HFFc6 (cell line): ENCODE data around the gene SFN. TPM values are rescaled to one million over a fixed set of nuclear protein-coding genes. Genes with fewer than 3 reads are reported as not detected.
A peak's percentile ranks its signal among the peaks of the same experiment; 100 is the strongest.

Experiments used
- DNase-seq: peaks from one replicate; pipeline ENCODE4 v3.0.0-alpha.2; 2018
- H3K27ac Mint-ChIP-seq: 2 replicates; pipeline ENCODE4 v1.8.0; 2020; ENCODE audit warnings: mild to moderate bottlenecking, mixed read lengths
- H3K27me3 Mint-ChIP-seq: 2 replicates; pipeline ENCODE4 v1.8.0; 2021; ENCODE audit warnings: mild to moderate bottlenecking, moderate library complexity, mixed read lengths; ENCODE audit not compliant: insufficient read depth
- H3K36me3 Mint-ChIP-seq: 2 replicates; pipeline ENCODE4 v1.8.0; 2021; ENCODE audit warnings: low read depth, mixed read lengths
- H3K4me1 Mint-ChIP-seq: 2 replicates; pipeline ENCODE4 v1.8.0; 2020; ENCODE audit warnings: low read depth, mixed read lengths
- H3K4me3 Mint-ChIP-seq: 2 replicates; pipeline ENCODE4 v1.8.0; 2020; ENCODE audit warnings: mild to moderate bottlenecking, moderate library complexity, mixed read lengths
- H3K9me3 Mint-ChIP-seq: 2 replicates; pipeline ENCODE4 v1.8.0; 2020; ENCODE audit warnings: mild to moderate bottlenecking, mixed read lengths
- CTCF ChIP-seq: fragments of 200-600 bp; sonication (generic); IDR thresholded peaks from 2 replicates; pipeline ENCODE4 v1.5.0; 2021; ENCODE audit warnings: antibody characterized with exemption, mild to moderate bottlenecking
- total RNA-seq, 6 experiments: library from RNA; stranded (reverse); fragmentation: NEBNext Ultra II Directional; extraction: Animal tissue kit (Norgen Biotek cat#: 25700); gene quantifications; 2 replicates in 1 of 6; 3 replicates in 5 of 6; pipeline ENCODE4 v1.2.3, GENCODE V29; 2021

The SFN gene
- total RNA-seq, 6 experiments from 2014 or later, result 0.11 to 0.28 (median 0.20) TPM; not detected in 2

GRCh38 chr1:26894263-26894662, 31.3 kb downstream of the SFN start:
- no peak for TF ChIP-seq CTCF
- Mint-ChIP-seq H3K4me3 (no peak overlapping the region), H3K27ac (no peak overlapping the region), H3K36me3 (peaks cover 35% of the 10 kb centered on the region), H3K4me1 (peaks cover 18% of the 10 kb centered on the region), H3K9me3 (no peaks in the 10 kb centered on the region), H3K27me3 (no peaks in the 10 kb centered on the region; the same call in 1 of the 2 replicates)
- no peak for DNase-seq

GRCh38 chr1:26897351-26897750, 34.4 kb downstream of the SFN start:
- H3K27ac Mint-ChIP-seq, result no peak overlapping the region
- TF ChIP-seq CTCF, result no peak
- no peaks in the 10 kb centered on the region for H3K9me3 Mint-ChIP-seq
- H3K4me3 Mint-ChIP-seq, result no peak overlapping the region
- H3K4me1 Mint-ChIP-seq, result peaks cover 26% of the 10 kb centered on the region
- H3K36me3 Mint-ChIP-seq, result peaks cover 37% of the 10 kb centered on the region
- DNase-seq, result no peak
- H3K27me3 Mint-ChIP-seq, result no peaks in the 10 kb centered on the region; the same call in 1 of the 2 replicates

- Mint-ChIP-seq H3K27ac (peak within 1 kb of the TSS; percentile 97), H3K4me1 (peaks cover 26% of the 10 kb centered on the region), H3K4me3 (peak within 1 kb of the TSS; percentile 95), H3K9me3 (no peaks in the 10 kb centered on the region), H3K27me3 (no peaks in the 10 kb centered on the region; the same call in 1 of the 2 replicates), H3K36me3 (peaks cover 20% of the 10 kb centered on the region)
- peak; percentile 88 for DNase-seq
- no peak for TF ChIP-seq CTCF
Measured at GRCh38 chr1:26900001-26900814, 37.3 kb downstream of the SFN start, which contains the start of gene GPATCH3. Gene GPATCH3 (minus strand): TSS chr1:26900467. CDS start chr1:26900442, 25 bp downstream.

- no peaks in the 10 kb centered on the region for H3K9me3 Mint-ChIP-seq
- peaks cover 20% of the 10 kb centered on the region for H3K36me3 Mint-ChIP-seq
- no peaks in the 10 kb centered on the region; the same call in 1 of the 2 replicates for H3K27me3 Mint-ChIP-seq
Measured at GRCh38 chr1:26900815-26901511, 38.0 kb downstream of the SFN start.

More at GRCh38 chr1:26900815-26901511, 38.0 kb downstream of the SFN start:
- no peak for DNase-seq
- Mint-ChIP-seq H3K27ac (peak overlapping the region; percentile 97), H3K4me1 (peaks cover 26% of the 10 kb centered on the region), H3K4me3 (peak overlapping the region; percentile 95)
- no peak for TF ChIP-seq CTCF
